ENCODE results near the gene S100A16.

DNA sequence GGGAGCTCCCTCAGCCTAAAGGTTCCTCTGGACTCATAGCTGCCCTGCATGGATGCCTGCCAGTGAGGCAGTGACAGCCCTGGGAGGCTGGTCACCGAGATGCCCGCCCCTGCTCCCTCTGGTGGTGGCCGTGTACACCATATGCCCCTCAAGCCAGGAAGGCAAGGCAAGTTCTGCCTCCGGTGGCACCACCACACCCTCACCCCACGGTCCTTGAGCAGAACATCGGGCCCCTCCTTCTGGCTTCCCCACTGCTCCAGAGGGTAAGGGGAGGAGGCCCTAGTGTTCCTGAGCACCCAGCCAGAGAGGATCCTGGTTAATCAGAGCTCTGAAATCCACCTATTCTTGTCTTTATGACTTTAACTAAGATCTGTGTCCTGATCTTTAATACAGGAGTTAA, 4.7 kb upstream of the S100A16 start:
- no peak for TF ChIP-seq POLR2A (IDR thresholded peaks at IDR 0.05; ENCODE audit: borderline replicate concordance, extremely low read depth, insufficient read depth, insufficient read length)
- TF ChIP-seq FOSL1 (IDR thresholded peaks at IDR 0.05; ENCODE audit: low read depth), result no peak
- TF ChIP-seq EZH2 (IDR thresholded peaks at IDR 0.05), result no peak
- peak in 2 of 3 experiments; percentile 66 to 68; a peak in 4 of 6 replicates for TF ChIP-seq CTCF (IDR thresholded peaks at IDR 0.05 in 2 of 3, conservative IDR thresholded peaks at IDR 0.05 in 1 of 3; ENCODE audit: borderline replicate concordance in 1 of 3, insufficient read depth in 1 of 3, low read depth in 2 of 3, low read length in 2 of 3)
- no peak for TF ChIP-seq ZNF274 (IDR thresholded peaks at IDR 0.05; ENCODE audit: low read depth, low read length)
- no peak for TF ChIP-seq SRF (IDR thresholded peaks at IDR 0.05; ENCODE audit: low read depth)
- TF ChIP-seq RAD21 (IDR thresholded peaks at IDR 0.05; ENCODE audit: low read depth), result no peak
- TF ChIP-seq, protein P1, sequence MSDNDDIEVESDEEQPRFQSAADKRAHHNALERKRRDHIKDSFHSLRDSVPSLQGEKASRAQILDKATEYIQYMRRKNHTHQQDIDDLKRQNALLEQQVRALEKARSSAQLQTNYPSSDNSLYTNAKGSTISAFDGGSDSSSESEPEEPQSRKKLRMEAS (IDR thresholded peaks at IDR 0.05), result no peak
- TF ChIP-seq JUND (IDR thresholded peaks at IDR 0.05), result no peak
- no peak for TF ChIP-seq EZH2phosphoT487 (IDR thresholded peaks at IDR 0.05; ENCODE audit: borderline replicate concordance)
- peak; percentile 71 for TF ChIP-seq YY1 (IDR thresholded peaks at IDR 0.05; ENCODE audit: extremely low read depth, insufficient replicate concordance, low read depth, low read length)

Data from HCT116 (cell line).